ENCODE data around the gene DLGAP4. TPM values are rescaled to one million over a fixed set of nuclear protein-coding genes. Genes with fewer than 3 reads are reported as not detected.
"Not testable (repeated sequence)": the region's sequence is repeated elsewhere in the genome, so short reads cannot be mapped to it uniquely, and the experiment has no call there.

The DLGAP4 gene
- total RNA-seq, 1 donor from 2014 or later, result 83.1 TPM

DNA sequence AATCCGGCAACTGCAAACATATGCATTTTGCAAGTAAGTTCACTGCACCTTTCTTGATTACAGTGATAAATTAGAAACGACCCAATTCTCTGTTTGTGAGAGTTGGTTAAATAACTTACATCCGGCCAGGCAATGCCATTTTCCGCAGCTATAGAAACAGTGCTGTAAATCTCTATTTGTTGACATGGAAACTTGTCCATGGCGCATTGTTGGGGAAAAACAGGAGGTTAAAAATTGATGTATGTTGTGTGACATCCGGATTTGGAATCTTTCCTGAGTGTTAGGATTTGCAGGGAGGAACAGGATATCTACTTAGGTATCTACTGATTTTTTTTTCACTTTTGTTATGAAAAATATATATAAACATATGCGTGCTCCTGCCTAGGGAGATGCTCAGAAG is 66.5 kb downstream of the DLGAP4 start:
- no peak for DNase-seq (ENCODE audit: low spot score)

DNA sequence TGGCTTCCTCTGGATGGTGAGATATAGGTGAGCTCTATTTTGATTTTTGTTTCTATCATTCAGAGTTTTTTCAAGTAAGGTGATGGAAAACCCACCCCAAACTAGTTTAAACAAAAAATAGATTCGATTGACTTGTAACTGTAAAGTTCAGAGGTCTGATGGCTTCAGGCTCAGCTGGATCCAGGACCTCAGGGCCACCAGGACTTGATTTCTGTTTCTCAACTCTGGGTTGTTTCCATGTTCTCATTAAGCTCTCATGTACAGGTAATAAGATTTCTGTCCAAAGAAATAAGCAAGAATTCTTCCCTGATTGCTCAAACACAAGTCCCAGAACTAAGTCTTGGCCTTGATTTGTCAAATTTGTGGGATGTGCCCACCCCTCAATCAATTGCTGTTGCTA is 67.0 kb downstream of the DLGAP4 start:
- no peak for DNase-seq (ENCODE audit: low spot score)

DNA sequence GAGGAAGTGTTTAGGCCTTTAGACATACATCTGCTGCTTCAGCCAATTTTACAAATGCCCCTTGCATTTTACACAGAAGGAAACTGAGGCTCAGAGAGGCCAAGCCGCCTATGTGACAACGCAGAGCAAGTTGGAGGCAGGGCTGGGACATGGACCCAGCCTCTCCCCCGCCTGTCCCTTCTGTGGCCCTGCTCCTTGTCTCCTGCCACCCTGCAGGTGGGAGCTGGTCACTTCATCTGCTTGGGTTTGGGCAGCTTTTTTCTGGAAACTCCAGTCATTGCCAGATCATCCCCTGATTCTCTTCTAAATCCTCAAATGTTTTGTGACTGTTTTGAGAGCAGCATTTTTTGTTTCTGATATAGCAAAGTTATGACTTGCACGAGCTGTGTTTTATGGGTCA is 68.9 kb downstream of the DLGAP4 start:
- DNase-seq (ENCODE audit: low spot score), result no peak

DNA sequence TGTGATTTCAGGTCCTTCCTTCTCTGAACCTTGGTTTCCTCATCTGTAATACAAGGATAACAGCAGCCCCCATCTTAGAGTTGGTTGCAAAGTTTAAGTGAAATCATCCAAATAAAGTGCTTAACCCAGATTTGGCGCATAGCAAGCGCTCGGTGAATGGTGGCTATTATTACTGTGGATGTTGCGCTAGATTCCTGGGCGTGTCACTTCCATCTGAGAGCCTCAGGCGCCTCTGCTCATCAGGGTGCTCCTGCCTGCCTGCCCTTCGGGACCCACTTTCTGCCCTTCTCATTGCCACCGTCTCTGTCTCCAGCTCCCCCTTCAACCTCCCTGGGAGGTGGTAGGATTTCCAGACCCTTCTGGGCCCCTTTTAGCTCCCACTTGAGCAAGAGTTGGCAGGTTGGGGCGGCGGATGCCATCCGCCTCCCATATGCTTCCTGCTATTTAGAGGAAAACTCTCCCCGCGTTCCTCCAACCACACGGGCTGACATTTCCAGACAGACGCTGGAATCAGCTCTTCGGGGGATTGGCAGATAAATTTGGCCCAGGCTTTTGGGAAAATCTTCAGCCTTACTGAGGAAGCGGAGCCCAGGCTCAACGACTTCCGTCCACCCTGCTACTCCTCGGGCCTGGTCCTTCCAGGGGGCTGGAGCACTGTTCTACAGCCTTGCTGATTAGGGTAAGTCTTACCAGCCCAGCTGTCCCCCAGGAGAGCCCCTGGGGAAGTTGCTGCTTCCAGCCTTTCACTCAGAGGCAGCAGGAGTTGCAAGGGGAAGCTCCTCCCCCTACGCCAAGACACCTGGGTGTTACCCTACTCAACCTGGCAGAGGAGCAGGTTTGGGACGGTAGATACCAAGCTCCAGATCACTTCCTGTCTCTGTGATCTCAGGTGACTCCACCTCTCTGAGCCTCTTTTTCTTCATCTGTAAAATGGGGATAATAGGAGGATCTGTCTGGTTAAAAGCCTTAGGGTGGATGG is 71.5 kb downstream of the DLGAP4 start:
- DNase-seq (ENCODE audit: low spot score), result no peak

DNA sequence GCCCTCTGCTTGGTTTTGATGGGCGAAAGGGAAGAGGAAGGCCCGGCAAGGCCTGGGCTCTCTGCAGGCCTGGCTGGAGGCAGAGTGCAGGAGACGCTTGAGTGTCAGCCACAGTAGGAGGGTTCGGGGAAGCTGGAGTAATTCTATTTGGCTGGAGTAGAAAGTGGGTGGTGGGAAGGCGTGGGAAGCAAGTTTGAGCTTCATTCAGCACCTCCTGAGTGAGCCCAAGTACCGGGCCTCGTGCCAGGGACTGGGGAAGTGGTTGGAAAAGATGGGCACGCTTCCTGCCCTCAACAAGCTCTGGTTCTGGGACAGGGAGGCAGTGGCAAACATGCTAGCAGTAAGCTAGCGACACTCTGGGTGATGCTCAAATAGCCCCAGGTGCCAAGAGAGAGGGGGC is 72.5 kb downstream of the DLGAP4 start:
- no peak for DNase-seq (ENCODE audit: low spot score)

DNA sequence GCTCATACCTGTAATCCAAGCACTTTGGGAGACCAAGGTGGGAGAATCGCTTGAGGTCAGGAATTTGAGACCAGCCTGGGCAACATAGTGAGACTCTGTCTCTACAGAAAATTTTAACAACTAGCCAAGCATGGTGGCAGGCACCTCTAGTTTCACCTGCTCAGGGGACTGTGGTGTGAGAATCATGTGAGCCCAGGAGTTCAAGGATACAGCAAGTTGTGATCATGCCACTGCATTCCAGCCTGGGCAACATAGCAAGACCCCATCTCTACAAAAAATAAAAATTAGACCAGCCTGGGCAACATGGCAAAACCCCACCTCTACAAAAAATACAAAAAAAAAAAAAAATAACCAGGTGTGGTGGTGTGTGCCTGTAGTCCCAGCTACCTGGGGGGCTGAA is 73.8 kb downstream of the DLGAP4 start:
- not testable (repeated sequence) for DNase-seq (ENCODE audit: low spot score)

DNA sequence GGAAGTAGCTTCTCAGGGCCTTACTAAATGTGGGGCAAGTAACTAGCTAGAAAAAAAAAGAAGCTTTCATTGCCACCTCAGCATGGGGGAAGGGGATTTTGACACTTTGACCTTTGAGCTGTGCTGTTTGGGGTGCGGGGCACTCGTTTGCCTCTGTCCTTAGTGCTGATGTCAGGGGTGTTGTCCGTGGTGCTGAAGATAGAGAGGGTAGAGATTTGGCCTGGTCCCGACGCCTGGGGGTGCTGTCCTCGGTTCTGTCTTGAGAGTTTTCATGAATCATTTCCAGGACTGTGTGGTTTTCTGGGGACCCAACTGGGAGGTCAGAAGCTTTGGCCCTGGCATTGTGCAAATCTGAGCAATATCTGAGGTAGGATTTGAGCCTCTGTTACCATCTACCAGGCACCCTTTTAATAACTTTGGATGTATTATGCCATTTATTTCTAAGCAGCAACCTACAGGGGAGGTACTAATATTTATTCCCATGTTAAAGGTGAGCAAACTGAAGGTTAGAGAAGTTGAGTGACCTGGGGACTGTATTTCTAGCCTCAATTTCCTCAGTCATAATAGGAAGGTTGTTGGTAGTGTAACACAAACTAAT is 78.0 kb downstream of the DLGAP4 start:
- DNase-seq (ENCODE audit: low spot score), result no peak

DNA sequence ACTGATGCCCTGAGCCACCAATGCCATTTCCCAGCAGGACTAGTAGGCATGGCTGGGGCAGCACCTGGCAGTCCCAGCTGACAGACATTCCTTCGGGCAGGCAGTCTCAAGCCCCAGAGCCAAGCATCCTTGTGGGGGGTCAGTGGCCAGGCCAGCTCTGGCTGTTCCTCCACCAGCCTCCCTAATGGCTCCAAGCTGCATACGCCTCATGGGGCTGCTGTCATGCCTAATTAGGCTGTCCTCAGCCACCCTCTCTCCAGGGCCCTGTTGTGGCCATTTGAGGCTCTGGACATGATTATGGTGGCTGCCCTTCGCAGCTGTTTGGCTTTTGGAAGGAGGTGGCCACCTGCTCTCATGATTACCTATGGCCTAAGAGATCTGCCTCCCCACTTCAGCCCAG is 79.4 kb downstream of the DLGAP4 start:
- no peak for DNase-seq (ENCODE audit: low spot score)

DNA sequence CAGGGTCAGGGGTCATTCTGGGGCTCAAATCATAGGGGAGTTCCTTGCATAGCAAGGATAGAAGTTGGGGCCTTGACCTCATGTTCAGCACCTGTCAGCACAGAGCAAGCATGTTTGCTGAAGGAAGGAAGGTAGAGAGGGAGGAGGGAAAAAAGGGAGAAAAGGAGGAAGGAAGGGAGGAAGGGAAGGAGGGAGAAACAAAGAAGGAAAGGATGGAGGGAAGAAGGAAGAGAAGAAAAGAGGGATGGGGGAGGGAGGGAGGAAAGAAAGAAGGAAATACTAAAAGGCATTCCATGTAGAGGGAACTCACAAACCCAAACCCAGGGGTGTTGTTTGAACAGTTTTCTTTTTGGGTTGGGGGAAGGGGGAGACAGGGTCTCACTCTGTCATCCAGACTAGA is 80.1 kb downstream of the DLGAP4 start:
- no peak for DNase-seq (ENCODE audit: low spot score)

DNA sequence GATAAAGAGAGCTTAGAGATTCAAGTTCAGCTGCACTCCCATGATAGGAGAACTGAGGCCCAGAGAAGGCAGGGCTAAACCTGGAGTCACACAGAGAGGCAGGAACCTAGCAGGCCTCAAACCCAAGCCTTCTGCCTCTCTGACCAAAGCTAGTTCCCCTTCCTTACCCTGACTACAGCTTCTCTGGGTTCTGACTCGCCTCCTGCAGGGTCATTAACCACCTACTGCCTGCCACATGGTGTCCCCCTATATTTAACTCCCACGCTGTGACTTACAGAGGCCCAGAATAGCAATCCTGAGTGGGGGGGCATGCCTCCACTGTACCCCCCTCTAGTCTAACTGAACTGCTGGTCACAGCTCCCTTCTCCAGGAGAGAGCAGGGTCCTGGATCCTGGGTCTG is 84.1 kb downstream of the DLGAP4 start:
- no peak for DNase-seq (ENCODE audit: low spot score)

DNA sequence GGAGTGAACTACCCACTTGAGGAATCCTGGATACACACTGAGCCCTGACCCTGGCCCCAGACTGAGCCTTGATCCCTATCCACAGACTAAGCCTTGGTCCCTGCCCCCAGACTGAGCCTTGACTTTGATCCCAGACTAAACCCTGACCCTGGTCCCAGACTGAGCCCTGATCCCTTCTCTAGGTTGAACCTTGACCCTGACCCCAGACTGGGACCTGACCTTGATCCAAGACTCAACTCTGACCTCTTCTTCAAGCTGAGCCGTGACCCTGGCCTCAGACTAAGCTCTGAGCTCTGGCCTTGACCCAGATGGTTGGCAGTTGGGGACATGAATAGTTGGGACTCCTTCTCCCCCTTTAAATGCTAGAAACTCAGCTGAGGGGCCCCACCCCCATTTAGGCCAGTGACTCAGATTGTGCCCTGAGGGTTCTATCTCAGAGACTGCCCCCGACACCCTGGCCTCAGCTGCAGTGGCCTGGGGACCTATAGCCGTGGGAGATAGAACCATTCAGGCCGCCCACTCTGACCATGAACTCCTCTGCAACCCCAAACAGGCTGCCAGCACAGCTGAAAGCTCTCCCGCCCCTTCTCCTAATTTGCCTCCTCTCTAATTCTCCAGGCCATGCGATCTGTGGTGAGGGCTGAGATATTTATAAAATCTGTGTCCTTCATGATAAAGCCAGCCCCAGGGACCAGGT is 84.7 kb downstream of the DLGAP4 start:
- no peak for DNase-seq (ENCODE audit: low spot score)

DNA sequence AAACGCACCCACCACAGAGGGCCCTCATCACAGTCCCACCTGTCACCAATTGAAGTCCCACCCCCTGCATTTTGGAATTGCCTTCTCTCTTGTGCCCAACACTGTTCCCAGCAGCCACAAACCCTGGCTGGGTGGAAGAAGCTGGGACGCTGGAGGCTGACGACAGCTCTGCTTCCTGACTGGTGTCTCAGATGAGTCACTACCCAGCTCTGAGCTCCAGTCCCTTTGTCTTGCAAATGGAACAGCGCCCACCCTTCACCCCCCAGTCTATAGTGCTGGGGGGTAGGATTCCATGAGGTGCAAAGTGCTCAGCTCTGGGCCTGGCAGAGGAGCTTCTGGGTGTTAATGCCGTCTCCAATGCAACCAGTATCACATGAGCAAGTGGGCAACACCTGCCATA is 85.3 kb downstream of the DLGAP4 start:
- DNase-seq (ENCODE audit: low spot score), result no peak

DNA sequence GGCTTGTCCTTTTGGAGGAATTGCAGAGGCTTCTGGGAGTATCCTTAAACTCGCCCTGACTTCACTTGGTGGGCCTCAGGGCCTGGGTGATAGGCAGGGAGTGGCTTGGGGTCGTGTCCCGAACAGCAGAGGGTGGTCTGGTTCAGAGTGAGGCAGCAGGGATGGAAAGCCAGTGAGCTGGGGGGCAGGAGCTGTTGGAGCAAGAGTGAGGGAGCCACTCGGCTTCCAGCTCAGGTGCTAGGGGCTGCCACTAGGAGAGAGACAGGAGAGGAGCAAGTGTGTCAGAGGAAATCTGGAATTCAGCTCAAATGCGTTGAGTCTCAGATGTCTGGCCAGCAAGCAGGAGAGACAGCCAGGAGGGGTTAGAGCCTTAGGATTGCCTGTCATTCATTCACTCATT is 85.8 kb downstream of the DLGAP4 start:
- DNase-seq (ENCODE audit: low spot score), result no peak

DNA sequence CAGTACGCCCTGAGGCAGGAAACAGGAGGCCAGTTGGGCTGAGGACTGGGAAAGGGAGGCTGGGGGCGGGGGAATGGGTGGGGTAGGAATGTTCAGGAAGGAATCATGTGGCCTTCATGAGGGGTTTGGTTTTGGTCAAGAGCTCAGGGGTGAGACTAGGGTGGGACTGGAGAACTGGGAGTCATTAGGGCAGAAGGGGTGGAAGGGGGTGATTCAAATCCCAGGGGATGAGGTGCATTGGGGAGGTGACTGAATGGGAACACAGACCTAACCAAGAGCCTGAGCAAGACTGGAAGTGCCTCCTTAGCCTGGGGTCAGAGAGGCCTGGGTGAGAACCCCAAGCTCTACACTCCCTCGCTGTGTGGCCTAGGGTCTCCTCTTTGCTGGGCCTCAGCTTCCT is 86.8 kb downstream of the DLGAP4 start:
- DNase-seq (ENCODE audit: low spot score), result no peak

DNA sequence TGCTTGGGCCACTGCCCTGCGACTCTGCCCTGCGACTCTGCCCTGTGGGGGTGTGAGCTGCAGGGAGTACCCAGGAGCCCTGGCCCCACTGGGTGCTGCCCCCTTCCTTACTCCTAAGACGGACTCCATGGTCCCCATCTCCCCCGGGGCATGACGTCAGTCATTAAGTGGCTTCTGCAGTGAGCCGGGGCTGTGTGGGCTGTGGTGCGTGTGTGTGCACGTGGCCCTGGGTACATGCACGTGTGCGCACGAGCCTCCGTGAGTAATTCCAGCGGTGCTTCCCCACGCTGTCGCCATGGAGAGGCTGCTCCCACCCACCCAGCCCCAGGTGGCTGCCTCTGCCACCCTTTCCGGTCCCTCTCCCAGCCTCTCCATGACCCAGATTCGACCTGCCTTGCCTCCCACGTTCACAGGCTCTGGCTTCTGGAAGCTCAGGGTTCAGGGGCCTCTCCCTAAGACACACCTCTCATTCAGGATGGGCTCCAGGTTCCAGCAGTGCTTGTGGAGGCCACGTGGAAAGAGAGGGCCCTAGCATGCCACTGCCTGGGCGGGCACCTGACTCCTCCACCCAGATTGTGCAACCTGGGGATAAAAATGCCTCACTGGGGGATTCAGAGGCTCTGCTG is 88.3 kb downstream of the DLGAP4 start:
- no peak for DNase-seq (ENCODE audit: low spot score)

DNA sequence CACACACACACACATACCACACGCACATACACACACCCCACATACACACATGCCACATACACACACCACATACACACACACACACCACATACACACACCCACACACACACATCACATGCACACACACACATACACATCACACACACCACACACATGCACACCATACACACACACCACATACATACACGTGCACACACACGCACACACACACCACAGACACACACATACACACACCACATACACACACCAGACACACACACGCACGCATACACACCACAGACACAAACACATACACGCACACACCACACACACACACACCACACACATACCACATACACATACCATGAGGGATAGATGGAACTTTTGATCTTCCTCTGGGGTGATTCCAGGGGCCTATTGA is 90.2 kb downstream of the DLGAP4 start:
- DNase-seq (ENCODE audit: low spot score), result no peak

DNA sequence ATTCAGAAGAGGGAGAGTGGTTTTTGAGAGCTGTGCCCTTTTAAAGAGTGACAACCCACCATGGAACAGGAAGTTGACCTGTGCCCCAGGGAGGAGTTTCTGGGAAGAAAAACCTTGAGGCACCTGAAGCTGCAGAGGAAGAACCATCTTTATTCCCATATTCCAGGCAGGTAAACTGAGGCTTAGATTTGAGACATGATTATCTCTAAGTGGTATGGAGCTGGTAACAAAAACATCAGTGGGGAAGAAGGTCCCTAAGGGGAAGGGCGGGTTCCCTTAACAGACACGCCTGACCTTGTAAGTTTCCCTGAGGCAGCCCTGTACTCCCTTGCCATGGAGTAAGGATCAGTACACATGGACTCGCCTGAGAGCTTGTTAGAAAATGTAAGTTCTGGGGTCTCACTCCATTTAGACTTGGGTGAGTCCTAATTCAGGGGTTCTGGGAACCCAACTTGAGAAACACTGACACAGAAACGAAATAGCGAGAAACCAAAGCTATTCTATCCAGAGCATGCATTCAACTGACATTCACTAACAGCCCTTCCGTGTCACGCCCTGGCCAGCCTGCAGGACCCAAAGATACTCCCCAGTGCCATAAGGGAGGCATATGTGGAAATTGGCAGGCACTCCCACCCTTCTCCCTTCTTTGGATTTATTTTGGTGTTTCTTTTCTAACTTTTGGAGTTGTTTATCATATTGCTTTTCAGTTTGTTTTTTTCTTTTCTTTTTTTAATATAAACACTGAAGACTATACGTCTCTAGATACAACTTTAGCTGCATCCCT is 90.9 kb downstream of the DLGAP4 start:
- DNase-seq (ENCODE audit: low spot score), result no peak

DNA sequence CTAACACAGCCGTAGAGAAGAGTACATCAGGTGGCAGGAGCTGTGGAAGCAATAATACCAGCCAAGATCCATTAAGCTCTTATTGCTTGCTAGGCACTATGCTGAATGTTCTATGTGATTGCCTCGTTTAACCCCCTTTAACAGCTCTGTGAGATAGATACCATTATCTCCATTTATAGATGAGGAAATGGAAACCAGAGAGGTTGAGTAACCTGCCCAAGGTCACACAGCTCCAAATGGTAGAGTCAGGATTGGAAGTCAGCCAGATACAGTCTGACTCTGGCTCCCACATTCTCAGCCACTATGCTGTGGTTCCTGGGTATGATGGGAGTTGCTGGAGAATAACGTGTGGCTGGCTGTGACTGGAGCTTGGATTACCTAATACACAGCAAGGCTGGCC is 92.4 kb downstream of the DLGAP4 start:
- no peak for DNase-seq (ENCODE audit: low spot score)

DNA sequence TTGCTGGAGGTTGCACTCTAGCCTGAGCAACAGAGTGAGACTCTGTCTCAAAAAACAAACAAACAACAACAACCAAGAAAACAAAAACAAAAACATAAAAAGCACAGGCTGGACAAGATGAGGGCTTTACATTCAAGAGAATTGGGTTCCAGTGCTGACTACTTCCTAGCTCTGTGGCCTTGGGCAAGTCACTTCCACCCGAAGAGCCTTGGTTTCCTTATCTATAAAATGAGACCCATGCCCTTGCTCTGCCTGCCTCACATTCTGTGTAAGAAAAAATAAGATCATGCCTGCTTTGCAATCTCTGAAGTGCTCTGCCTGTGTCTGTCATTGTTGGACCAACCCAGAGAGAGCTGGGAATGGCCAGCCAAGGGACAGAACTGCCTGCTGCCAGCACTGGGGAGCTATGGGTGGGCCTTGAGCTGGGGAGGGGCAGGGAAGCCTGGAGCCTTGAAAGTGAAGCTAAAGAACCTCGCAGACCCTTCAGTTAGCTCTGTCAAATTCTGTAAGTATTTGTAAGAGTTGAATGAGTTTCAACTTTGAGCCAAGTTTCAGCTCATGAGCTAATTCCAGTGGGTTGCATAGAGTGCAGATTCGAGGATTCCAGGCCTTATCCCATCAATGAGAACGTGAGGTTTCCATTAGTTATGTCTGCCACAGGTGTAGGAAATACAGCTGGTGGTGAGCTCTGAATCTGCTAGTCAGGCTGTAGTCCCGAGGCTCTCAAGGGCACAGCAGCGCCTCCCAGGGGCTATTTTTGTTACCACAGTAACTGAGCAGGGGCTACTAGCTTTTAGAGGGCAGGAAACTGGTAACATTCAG is 93.2 kb downstream of the DLGAP4 start:
- DNase-seq (ENCODE audit: low spot score), result no peak

DNA sequence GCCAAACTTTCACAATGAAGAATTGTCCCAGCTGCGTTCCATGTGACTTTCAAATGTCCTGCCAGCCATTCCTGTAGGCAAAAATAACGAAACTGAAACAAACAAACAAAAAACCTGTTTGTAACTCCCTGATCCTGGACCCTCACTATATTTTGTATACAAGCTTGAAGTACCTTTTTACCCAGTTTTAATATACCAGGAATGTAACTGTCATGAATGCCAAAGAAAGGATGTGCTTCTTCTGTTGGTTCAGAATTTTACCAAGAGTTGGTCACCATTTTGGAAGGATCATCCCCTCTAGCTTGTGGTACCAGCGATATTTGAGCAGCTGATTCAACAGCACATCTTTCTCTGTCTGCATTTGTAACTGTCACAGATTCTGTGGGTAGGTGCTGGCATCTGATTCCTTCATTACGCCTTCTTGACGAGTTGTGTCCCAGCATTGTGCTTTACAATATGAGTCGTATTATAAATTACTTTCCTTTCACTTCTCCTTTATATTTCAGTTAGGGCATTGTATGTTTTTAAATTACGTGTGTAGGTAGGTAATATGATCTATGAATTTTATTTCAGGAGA is 93.9 kb downstream of the DLGAP4 start:
- no peak for DNase-seq (ENCODE audit: low spot score)
